Gastrocnemius medialis (tissue), 4 donors: ENCODE results near the gene NTNG1. TPM values are rescaled to one million over a fixed set of nuclear protein-coding genes. Genes with fewer than 3 reads are reported as not detected.

ENCODE experiments used
- ATAC-seq, 2 donors: fragments of 150-250 bp; one replicate each; pipeline ENCODE4 v1.9.1; 2016
- DNase-seq, 2 donors: peaks; one replicate each; pipeline ENCODE4 v3.0.0-alpha.2; 2019
- H3K27ac ChIP-seq, 4 donors: fragments of 200-600 bp; sonication (generic); 1 replicate in 1 of 4; 2 replicates in 3 of 4; pipeline ENCODE4 v1.5.1; 2016 to 2018; ENCODE audit warnings: mild to moderate bottlenecking in 2 of 4, moderate library complexity in 1 of 4
- H3K27me3 ChIP-seq, 3 donors: fragments of 200-600 bp; sonication (generic) in 2 of 3; 1 replicate in 1 of 3; 2 replicates in 2 of 3; pipeline versions ENCODE4 v1.5.1 to v1.6.0; 2016 to 2019; ENCODE audit warnings: mild to moderate bottlenecking in 1 of 3, moderate library complexity in 1 of 3
- H3K36me3 ChIP-seq, 2 donors: fragments of 200-600 bp; sonication (generic) in 1 of 2; one replicate each; pipeline ENCODE4 v1.5.1; 2017 to 2018
- H3K4me1 ChIP-seq, 2 donors: fragments of 200-600 bp; sonication (generic) in 1 of 2; one replicate each; pipeline ENCODE4 v1.5.1; 2016 to 2017; ENCODE audit warnings: mild to moderate bottlenecking in 2 of 2
- H3K4me3 ChIP-seq, 4 donors: fragments of 200-600 bp; sonication (generic) in 3 of 4; 1 replicate in 1 of 4; 2 replicates in 3 of 4; pipeline ENCODE4 v1.5.1; 2016 to 2019; ENCODE audit warnings: mild to moderate bottlenecking in 2 of 4
- H3K9me3 ChIP-seq, 3 donors: fragments of 200-600 bp; sonication (generic) in 2 of 3; 1 replicate in 1 of 3; 2 replicates in 2 of 3; pipeline ENCODE4 v1.5.1; 2016 to 2019
- CTCF ChIP-seq, 5 experiments: fragments of 450-650 bp in 3 of 5; fragments of 200-600 bp in 2 of 5; sonication (generic) in 2 of 5; IDR thresholded peaks in 4 of 5; conservative IDR thresholded peaks in 1 of 5; 1 replicate in 4 of 5; 2 replicates in 1 of 5; pipeline ENCODE4 v1.5.1; 2016 to 2019; ENCODE audit warnings: antibody characterized with exemption in 5 of 5, mild to moderate bottlenecking in 3 of 5, moderate library complexity in 3 of 5
- POLR2A ChIP-seq, 2 donors: fragments of 450-650 bp; IDR thresholded peaks; one replicate each; pipeline ENCODE4 v1.6.1; 2017; ENCODE audit warnings: antibody characterized with exemption in 2 of 2, mild to moderate bottlenecking in 2 of 2, moderate library complexity in 2 of 2
- in situ Hi-C, 4 donors: fragments of 200-750 bp; cut with MboI; loops; one replicate each; pipeline versions ENCODE4 v1.15.0 to v1.8.0; 2017; ENCODE audit warnings: low sequenced_read_pairs in 4 of 4
- intact Hi-C: fragments of 100-400 bp; cut with DNase I; formaldehyde crosslinking; loops from one replicate; pipeline ENCODE4 v1.15.1; 2023; ENCODE audit warnings: low total_unique reads
- total RNA-seq, 4 donors: library from RNA; depleted of rRNA; stranded (reverse); fragments of >200 nt; gene quantifications; one replicate each; pipeline versions ENCODE4 v1.1.0 to v1.2.3, GENCODE V29; 2016

Gene NTNG1
- total RNA-seq, 4 donors from 2014 or later = not detected

GRCh38 chr1:107171333-107171732 lies 30.5 kb downstream of the NTNG1 start:
- ATAC-seq = no peak
- no peak for DNase-seq
- no peak overlapping the region for H3K27ac ChIP-seq
- in situ Hi-C loops = no loop called here
- no peak for TF ChIP-seq POLR2A (IDR thresholded peaks at IDR 0.05)
- no peak for TF ChIP-seq CTCF (IDR thresholded peaks at IDR 0.05 in 4 of 5, conservative IDR thresholded peaks at IDR 0.05 in 1 of 5)
- intact Hi-C loops = no loop called here
- H3K4me1 ChIP-seq = no peaks in the 10 kb centered on the region
- H3K4me3 ChIP-seq = no peak overlapping the region
- no peaks in the 10 kb centered on the region for H3K27me3 ChIP-seq
- no peaks in the 10 kb centered on the region for H3K9me3 ChIP-seq
- H3K36me3 ChIP-seq = no peaks in the 10 kb centered on the region

GRCh38 chr1:107172450-107173170 lies 31.8 kb downstream of the NTNG1 start:
- Histone ChIP-seq H3K27me3 (no peaks in the 10 kb centered on the region), H3K27ac (no peak overlapping the region), H3K36me3 (no peaks in the 10 kb centered on the region), H3K9me3 (no peaks in the 10 kb centered on the region), H3K4me3 (no peak overlapping the region), H3K4me1 (no peaks in the 10 kb centered on the region)
- ATAC-seq (no peak), DNase-seq (no peak)
- TF ChIP-seq CTCF (IDR thresholded peaks at IDR 0.05 in 4 of 5, conservative IDR thresholded peaks at IDR 0.05 in 1 of 5) (no peak), POLR2A (IDR thresholded peaks at IDR 0.05) (no peak)
- intact Hi-C loops = no loop called here
- in situ Hi-C loops = no loop called here

DNA sequence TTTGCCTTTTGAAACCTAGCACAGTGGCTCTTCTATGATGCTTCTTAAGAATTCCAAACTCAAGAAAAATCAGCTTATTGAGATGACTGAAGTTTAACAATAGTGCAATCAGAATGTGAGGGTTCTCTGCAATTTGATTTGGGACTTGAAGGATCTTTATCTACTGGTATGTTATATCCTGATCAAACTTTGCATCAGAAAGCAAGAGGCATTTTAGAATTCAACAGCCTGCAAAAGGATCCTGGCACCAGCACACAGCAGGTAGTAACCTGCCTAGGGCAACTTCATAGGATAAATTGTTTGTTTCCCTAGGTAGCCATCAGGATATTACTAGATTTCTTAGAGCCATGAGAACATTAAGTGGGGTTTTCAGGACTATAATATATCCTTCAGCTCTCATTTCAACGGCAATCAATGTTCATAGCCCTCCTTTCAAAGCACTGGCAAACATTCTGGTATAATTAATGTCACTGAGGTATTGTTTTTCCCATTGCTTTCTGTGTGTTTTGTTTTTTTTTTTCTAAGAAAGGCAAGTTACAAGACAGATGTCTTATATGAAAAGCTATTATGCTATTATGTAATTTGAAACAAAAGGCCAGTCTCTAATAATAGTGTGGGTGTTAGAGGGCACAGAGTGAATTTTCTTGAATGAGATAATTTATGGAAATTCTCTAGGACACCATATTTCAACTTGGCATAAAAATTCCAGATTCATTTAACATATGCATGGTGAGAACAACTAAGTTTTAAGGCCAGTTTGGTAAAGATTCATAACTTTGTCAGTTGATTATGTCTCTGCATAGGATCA lies 34.5 kb downstream of the NTNG1 start:
- DNase-seq = no peak
- Histone ChIP-seq H3K27me3 (no peaks in the 10 kb centered on the region), H3K4me1 (no peaks in the 10 kb centered on the region), H3K4me3 (no peak overlapping the region), H3K36me3 (no peaks in the 10 kb centered on the region), H3K9me3 (no peaks in the 10 kb centered on the region), H3K27ac (no peak overlapping the region)
- TF ChIP-seq CTCF (IDR thresholded peaks at IDR 0.05 in 4 of 5, conservative IDR thresholded peaks at IDR 0.05 in 1 of 5) = no peak
- intact Hi-C loops (no loop called here), in situ Hi-C loops (no loop called here)
- no peak for ATAC-seq

DNA sequence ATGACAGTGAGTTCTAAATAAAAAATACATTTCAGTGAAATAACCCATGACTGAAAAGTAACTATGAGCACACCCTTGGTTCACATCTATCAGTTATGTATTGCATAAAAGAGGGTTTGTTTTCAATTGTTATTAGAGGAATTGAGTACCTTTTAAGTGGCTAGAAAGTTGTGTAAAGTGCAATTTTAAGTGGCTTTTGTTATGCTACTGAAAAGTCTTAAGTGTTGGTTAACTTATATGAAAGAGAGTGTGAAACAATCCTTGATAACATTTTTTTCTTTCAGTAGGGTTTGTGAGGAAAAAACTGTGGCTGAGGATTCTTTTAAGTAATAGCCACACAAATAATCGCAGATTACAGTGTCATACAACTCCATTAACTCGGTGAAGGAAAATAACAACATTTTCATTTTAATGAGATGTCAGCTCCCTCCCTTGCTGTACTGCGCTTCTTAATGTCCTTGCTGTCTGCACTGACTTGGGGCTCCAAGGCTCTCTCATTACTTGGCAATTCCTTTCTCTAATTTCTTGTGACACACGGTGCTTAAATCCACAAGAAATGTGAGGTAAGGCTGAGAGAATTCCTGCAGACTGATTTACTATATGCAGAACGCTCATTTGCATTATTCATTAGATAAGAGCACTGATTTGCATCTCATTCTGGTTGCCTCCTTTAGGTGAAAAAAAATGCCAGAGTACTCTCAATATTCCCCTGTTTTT lies 40.6 kb downstream of the NTNG1 start:
- in situ Hi-C loops (no loop called here), intact Hi-C loops (no loop called here)
- H3K27me3 ChIP-seq = no peaks in the 10 kb centered on the region
- DNase-seq = no peak
- no peaks in the 10 kb centered on the region for H3K9me3 ChIP-seq
- ATAC-seq = no peak
- no peak overlapping the region for H3K27ac ChIP-seq
- H3K36me3 ChIP-seq = no peaks in the 10 kb centered on the region
- TF ChIP-seq POLR2A (IDR thresholded peaks at IDR 0.05) = no peak
- TF ChIP-seq CTCF (IDR thresholded peaks at IDR 0.05 in 4 of 5, conservative IDR thresholded peaks at IDR 0.05 in 1 of 5) = no peak
- no peak overlapping the region for H3K4me3 ChIP-seq
- no peaks in the 10 kb centered on the region for H3K4me1 ChIP-seq
